ENCODE results near the gene ATP9A. TPM values are rescaled to one million over a fixed set of nuclear protein-coding genes. Genes with fewer than 3 reads are reported as not detected.

ATP9A gene
- total RNA-seq, 1 experiment from 2014 or later, result 16.8 TPM

- Histone ChIP-seq H4K20me1 (ENCODE audit: insufficient read depth) (no peaks in the 10 kb centered on the region), H3K9ac (ENCODE audit: low read length) (no peak overlapping the region), H2AFZ (ENCODE audit: low read depth, low read length, poor library complexity, severe bottlenecking) (no peak overlapping the region), H3K4me3 (replicated peaks in 1 of 2; ENCODE audit: low read depth in 1 of 2, low read length in 2 of 2) (no peak overlapping the region), H3K4me2 (ENCODE audit: low read length) (no peak overlapping the region), H3K27me3 (ENCODE audit: insufficient read depth, low read length) (no peaks in the 10 kb centered on the region), H3K9me3 (ENCODE audit: control insufficient read depth in 1 of 2, insufficient read depth in 1 of 2, low read depth in 1 of 2, low read length in 2 of 2) (no peaks in the 10 kb centered on the region), H3K79me2 (ENCODE audit: insufficient read depth, low read length) (no peaks in the 10 kb centered on the region), H3K9me2 (ENCODE audit: insufficient read depth) (no peaks in the 10 kb centered on the region), H3K27ac (ENCODE audit: low read depth, low read length) (no peak overlapping the region), H3K4me1 (ENCODE audit: control insufficient read depth in 1 of 2, insufficient read depth in 2 of 2, low read length in 2 of 2) (no peaks in the 10 kb centered on the region), H3K36me3 (ENCODE audit: control insufficient read depth in 1 of 2, insufficient read depth in 2 of 2, low read length in 2 of 2) (no peaks in the 10 kb centered on the region)
- RAD21 ChIA-PET (ENCODE audit: low non-redundant PET in 1 of 2, low total read pairs in 2 of 2, uncharacterized antibody in 2 of 2, unreplicated experiment in 2 of 2), result no interaction called here
- no peak for TF ChIP-seq EGR1 (IDR thresholded peaks at IDR 0.05; ENCODE audit: low read depth)
- no peak for TF ChIP-seq REST (IDR thresholded peaks at IDR 0.05; ENCODE audit: low read depth)
- no peak for TF ChIP-seq ATF3 (IDR thresholded peaks at IDR 0.05)
- TF ChIP-seq CTCF (IDR thresholded peaks at IDR 0.05 in 2 of 3, conservative IDR thresholded peaks at IDR 0.05 in 1 of 3; ENCODE audit: borderline replicate concordance in 1 of 3, insufficient read depth in 1 of 3, low read depth in 2 of 3, low read length in 2 of 3), result no peak
- TF ChIP-seq FOSL1 (IDR thresholded peaks at IDR 0.05; ENCODE audit: low read depth), result no peak
- no peak for TF ChIP-seq ELF1 (IDR thresholded peaks at IDR 0.05; ENCODE audit: borderline replicate concordance, low read depth)
- no peak for TF ChIP-seq CEBPB (IDR thresholded peaks at IDR 0.05; ENCODE audit: low read depth)
- no peak for TF ChIP-seq POLR2A (IDR thresholded peaks at IDR 0.05; ENCODE audit: borderline replicate concordance, extremely low read depth, insufficient read depth, insufficient read length)
- TF ChIP-seq ZFX (IDR thresholded peaks at IDR 0.05), result no peak
- TF ChIP-seq TCF7L2 (IDR thresholded peaks at IDR 0.05; ENCODE audit: borderline replicate concordance, extremely low read depth, insufficient read depth, insufficient read length), result no peak
- TF ChIP-seq EZH2 (IDR thresholded peaks at IDR 0.05), result no peak
- no peak for TF ChIP-seq YY1 (IDR thresholded peaks at IDR 0.05; ENCODE audit: extremely low read depth, insufficient replicate concordance, low read depth, low read length)
- DNase-seq (ENCODE audit: low read depth, low spot score), result no peak
- BruUV-seq (replicated peaks), result no TSS peak
- no peak for ATAC-seq
- intact Hi-C loops (cut with micrococcal nuclease), result no loop called here
- CTCF ChIA-PET, result no interaction called here
- POLR2A ChIA-PET, result interaction anchor here (0.7 kb wide), 1 partner anchor 72 kb away, joined by 3 read pairs; no protein-coding TSS in a partner anchor
Measured at GRCh38 chr20:51789434-51789833, 21.2 kb upstream of the ATP9A start.

Measured in HCT116 (cell line).